ENCODE measurements around the gene EXOC3L4.
"Not testable (repeated sequence)": the region's sequence is repeated elsewhere in the genome, so short reads cannot be mapped to it uniquely, and the experiment has no call there.

The EXOC3L4 gene

DNA sequence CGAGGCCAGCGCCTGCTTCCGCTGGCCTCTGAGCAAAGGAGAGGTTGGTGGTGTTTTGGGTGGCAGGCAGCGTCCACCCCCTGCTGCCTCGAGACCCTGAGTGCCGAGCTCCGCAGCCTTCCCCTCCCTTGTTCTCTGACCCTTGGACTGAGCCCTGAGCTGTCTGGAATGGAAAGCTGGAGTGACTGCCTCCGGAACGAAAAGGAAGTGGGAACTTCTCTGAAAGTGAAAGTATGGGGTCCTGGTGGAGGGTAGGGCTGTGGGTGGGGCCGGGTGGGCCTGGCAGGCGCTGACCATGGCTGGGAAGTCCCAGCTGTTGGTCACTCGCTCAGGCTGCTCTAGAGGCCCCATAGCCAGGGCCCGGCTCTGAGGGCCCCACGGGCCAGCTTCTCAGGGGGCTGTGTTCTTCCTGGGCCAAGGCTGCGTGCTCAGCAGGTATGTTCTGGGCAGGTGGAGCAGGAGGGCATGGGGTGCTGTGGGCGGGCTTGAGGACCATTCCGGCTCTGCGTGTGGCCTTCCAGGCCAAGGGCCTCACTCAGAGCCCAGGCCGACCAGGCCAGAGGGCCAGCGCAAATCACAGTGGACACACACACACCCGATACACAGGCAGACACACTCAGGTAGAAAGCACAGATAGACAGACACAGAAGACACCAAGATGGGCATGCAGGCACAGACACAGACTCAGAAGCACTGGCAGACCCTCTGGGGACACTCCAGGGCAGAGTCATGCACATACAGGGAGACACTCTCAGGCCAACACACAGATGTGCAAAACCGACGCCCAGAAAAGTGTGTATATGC, at the start of gene EXOC3L4:
Gene EXOC3L4 (plus strand): TSS at position 320 of the 804 bp plus-strand sequence. CDS start 5,495 bp downstream, outside the sequence.
- no peak for DNase-seq

- DNase-seq, result no peak
These were observed 49.1 kb upstream of the EXOC3L4 start for GRCh38 chr14:103045371-103045869.

DNA sequence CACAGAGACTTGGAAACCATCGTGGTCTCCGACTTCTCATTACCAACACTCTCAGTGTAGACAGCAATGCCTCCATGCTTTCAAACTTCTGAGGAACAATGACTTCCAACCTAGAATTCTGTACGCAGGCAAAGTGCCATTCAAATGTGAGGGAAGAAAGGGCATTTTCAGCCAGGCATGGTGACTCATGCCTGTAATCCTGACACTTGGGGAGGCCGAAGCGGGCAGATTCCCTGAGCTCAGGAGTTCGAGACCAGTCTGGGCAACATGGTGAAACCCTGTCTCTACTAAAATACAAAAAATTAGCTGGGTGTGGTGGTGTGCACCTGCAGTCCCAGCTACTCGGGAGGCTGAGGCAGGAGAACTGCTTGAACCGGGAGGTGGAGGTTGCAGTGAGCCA, 47.1 kb upstream of the EXOC3L4 start:
- DNase-seq, result not testable (repeated sequence)

GRCh38 chr14:103050935-103051334, 43.6 kb upstream of the EXOC3L4 start:
- DNase-seq, result no peak

- no peak for DNase-seq
These were observed 42.1 kb upstream of the EXOC3L4 start for GRCh38 chr14:103052407-103052806.

DNA sequence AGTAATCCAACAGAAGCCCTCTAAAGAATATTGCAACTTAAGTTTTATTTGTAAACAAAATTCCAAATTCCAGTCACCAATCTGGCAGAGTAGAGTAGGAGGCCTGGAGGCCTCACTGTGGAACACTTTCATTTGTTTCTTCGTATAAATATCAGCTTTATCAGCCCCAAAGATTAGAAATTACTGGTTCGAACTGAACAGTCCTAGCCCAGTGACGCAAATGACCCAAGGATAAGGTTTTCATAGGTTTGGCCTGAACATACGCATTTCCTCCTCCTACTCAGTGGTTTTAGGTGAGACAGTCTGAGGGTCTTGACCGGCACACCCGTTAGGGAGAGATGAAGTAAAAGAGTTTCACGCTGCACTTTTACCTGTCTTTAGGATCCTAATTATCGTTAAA, 38.8 kb upstream of the EXOC3L4 start:
- DNase-seq, result no peak

- peak; percentile 25 to 71 for DNase-seq
These were observed 38.0 kb upstream of the EXOC3L4 start for GRCh38 chr14:103056322-103057027.

DNA sequence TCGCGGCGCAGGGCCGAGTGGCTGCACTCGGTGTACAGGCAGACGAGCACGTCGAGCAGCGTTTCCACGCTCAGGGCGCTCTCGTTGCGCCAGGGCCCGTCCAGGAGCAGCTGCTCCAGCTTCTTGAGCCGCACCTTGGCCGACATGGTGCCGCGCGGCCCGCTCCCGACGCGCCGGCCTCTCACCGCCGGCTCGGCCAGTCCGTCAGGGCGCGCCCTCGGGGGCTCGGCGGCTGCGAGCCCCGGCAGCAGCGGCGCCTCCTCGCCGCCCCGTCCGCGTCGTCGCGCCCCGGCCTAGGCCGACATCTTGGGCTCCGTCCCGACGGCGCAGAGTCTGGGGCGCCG, 37.5 kb upstream of the EXOC3L4 start:
- DNase-seq, result no peak

DNA sequence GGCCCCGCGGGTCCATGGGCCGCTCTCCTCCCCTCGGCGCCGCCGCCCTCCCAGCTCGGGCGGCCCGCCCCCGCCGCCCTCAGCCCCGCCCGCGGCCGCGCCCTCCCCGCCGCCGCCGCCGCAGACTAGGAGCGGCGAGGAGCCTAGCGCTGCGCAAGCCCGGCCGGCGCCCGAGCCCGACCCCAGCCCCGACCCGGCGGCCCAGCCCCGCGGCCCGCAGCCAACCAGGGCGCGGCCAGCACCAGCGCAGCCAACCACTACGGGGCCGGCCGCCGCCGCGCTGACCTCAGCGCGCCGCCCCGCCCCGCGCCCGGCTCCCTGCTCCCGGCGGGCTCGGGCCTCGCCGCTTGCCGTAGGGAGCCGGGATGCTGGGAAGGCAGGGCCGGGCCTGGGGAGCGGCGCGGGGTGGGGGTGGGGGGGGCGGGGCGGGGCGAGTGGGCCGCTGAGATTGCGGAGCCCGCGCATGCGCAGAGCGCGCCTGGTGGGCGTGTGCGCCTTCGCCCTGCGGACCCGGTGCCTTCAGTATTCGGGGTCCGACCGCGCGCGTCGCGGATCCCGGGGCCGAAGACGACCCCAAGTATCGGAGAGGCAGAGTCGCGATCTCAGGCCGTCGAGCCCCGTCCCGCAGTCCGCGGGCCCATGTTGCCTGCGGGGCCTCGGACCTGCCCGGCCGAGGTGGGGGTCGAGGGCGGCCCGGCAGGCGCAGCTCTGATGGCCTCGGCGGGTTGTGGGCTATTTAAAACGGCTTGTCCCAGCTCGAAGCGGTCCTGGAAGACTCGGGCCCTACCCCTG, 37.0 kb upstream of the EXOC3L4 start, which contains the start of gene CDC42BPB:
Gene CDC42BPB (minus strand): TSS at position 178 of the 792 bp plus-strand sequence. CDS start 376 bp downstream, outside the sequence.
- peak; percentile 58 to 87 for DNase-seq

- no peak for DNase-seq
These were observed 36.1 kb upstream of the EXOC3L4 start for GRCh38 chr14:103058164-103059055.

DNA sequence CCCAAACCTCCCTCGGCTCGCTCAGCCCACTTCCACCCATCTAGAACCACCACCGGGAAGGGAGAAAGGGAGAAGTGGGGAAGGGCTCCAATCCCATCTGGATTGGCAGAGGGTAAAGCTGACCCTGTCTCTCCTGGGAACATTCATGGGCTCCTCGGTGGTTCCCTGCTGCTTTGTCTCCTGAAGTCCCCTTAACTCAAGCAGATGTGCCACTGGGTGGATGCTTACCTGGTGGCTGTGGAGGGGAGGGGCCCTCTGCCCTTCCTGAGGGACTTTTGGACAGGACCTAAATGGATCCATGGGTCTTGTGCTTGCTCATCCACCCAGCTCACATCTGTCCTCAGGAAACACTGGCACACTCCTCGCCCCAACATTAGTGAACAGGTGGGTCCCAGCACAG, 35.0 kb upstream of the EXOC3L4 start:
- no peak for DNase-seq

DNA sequence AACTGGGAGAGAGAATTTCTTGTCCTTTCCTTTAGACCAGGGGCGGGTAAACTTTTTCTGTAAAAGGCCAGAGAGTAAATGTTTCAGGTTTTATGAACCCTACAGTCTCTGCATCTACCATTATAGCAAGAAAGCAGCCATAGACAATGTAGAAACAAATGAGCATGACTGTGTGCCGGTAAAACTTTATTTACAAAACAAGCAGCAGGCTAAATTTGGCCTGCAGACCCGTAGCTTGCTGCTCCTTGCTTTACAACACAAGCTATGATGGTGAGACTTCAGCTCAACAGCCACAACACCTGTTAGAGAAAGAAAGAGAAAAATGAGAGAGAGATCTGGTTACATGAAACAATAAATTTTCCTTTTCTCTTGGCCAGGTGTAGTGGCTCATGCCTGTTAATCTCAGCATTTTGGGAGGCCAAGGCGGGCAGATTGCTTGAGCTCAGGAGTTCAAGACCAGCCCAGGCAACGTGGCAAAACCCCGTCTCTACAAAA, 33.0 kb upstream of the EXOC3L4 start:
- no peak for DNase-seq

- DNase-seq, result no peak
These were observed 30.1 kb upstream of the EXOC3L4 start for GRCh38 chr14:103064436-103064835.

DNA sequence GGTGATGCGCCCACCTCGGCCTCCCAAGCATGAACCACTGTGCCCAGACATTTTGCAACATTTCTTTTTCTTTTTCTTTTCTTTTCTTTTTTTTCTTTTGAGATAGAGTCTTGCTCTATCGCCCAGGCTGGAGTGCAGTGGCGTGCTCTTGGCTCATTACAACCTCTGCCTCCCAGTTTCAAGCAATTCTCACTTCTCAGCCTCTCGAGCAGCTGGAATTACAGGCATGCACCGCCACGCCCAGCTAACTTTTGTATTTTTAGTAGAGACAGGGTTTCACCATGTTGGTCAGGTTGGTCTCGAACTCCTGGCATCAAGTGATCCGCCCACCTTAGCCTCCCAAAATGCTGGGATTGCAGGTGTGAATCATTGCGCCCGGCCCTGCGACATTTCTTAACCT, 29.5 kb upstream of the EXOC3L4 start:
- DNase-seq, result no peak

DNA sequence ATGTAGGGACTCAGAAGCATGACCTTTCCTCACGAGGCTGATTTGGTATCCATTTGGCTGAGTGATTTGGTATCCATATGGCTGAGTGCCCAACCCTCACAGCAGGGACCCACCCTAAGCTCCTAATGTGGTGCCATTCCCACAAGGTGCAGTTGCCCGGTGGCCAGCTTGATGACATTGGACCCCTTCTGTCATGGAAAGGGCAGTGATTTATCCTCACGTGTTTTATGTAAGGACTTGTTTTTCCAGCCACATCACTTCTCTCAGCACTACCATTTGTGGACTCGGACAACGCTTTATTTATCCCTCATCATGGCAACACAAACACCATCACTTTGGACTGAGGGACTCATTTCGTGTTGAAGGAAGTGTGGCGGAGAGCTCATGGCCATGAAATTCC, 28.7 kb upstream of the EXOC3L4 start:
- DNase-seq, result no peak

DNA sequence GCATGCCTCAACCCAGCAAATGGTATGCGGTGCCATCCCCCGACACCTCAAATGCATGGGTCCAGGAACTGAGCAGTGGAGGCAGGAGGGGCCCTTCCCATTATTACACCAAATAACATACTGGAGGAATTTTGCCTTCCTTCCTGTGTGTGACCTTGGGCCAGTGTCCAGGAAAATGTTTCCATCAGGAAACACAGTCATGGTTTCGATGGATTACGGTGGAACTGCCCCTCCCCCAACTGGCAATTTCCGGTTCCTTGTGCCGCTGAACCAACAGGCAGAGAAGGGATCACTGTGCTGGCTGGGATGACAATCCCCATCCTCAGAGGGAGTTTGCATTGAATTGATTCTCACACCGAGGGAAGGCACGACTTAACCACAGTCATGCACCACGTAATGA, 28.1 kb upstream of the EXOC3L4 start:
- DNase-seq, result no peak

GRCh38 chr14:103067231-103067954, 27.1 kb upstream of the EXOC3L4 start:
- DNase-seq, result peak in 1 of 2 experiments; percentile 17

DNA sequence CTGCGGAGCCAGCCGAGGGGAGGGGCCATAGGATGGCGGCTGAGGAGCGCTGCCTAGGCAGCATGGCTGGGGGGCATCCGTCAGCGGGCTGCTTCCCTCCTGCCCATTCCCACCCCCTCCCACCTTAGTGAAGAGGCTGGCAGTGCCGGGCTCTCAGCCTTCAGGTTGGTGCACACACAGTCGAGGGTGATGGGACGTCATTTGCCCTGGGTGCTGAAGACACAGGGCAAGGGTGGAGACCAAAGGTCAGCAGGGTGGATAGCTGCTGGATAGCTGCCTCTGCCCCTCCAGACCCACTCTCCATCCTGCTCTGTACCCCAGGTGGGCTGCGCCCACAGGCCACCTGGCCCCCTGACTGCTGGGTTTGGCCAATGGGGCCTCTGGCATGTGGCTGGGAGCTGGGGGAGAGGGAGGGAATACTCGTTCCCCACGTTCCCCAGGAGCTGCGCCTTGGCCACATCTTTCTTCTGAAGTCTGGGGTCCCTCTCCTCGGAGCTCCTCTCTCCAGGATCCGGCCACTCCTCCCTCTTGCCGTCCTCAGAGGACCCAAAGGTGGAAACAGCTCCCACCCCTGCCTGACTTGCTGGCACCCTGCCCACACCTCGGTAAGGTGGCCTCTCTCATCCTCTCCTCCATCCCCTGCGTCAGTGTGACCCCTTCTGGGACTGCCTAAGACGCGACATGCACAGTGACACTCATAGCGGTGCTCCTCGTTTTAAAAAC, 26.0 kb upstream of the EXOC3L4 start:
- no peak for DNase-seq

- no peak for DNase-seq
These were observed 24.2 kb upstream of the EXOC3L4 start for GRCh38 chr14:103070263-103070885.

- no peak for DNase-seq
These were observed 23.5 kb upstream of the EXOC3L4 start for GRCh38 chr14:103070971-103071542.

All from SW 1271 (cell line).